Neuronal stem cell (in vitro differentiated cells): ENCODE data around the gene BLOC1S5.

Source experiments
- DNase-seq: peaks from one replicate; pipeline ENCODE4 v3.0.0-alpha.2; 2013; ENCODE audit warnings: low spot score
- H2AFZ ChIP-seq: one replicate; pipeline ENCODE4 v1.6.1; 2013; ENCODE audit warnings: mild to moderate bottlenecking, low read length, inconsistent platforms
- H2AK5ac ChIP-seq: 2 replicates; pipeline ENCODE4 v1.6.1; 2013; ENCODE audit warnings: low read depth, mild to moderate bottlenecking, inconsistent platforms, low read length, moderate library complexity, mixed read lengths
- H2BK120ac ChIP-seq: 2 replicates; pipeline ENCODE4 v1.6.1; 2013; ENCODE audit warnings: low read depth, mild to moderate bottlenecking, inconsistent platforms, low read length, moderate library complexity, mixed read lengths
- H2BK12ac ChIP-seq: one replicate; pipeline ENCODE4 v1.6.1; 2013; ENCODE audit warnings: low read length, inconsistent platforms
- H2BK15ac ChIP-seq: 2 replicates; pipeline ENCODE4 v1.6.1; 2013; ENCODE audit warnings: mild to moderate bottlenecking, low read length, inconsistent platforms, mixed read lengths
- H2BK5ac ChIP-seq: one replicate; pipeline ENCODE4 v1.6.1; 2013; ENCODE audit warnings: inconsistent platforms, mild to moderate bottlenecking, low read length, moderate library complexity
- H3K14ac ChIP-seq: one replicate; pipeline ENCODE4 v1.6.1; 2013; ENCODE audit warnings: low read length, inconsistent platforms
- H3K18ac ChIP-seq: 2 replicates; pipeline ENCODE4 v1.6.1; 2013; ENCODE audit warnings: low read length, inconsistent platforms
- H3K23ac ChIP-seq: 2 replicates; pipeline ENCODE4 v1.6.1; 2013; ENCODE audit warnings: low read depth, mild to moderate bottlenecking, mixed read lengths, low read length, inconsistent platforms; ENCODE audit not compliant: poor library complexity
- H3K27ac ChIP-seq: replicated peaks from 3 replicates; pipeline ENCODE4 v1.5.1; 2013; ENCODE audit warnings: low read length, inconsistent platforms
- H3K27me3 ChIP-seq, 3 experiments: 2 replicates each; pipeline ENCODE4 v1.6.1; 2013; ENCODE audit warnings: low read length in 3 of 3, mild to moderate bottlenecking in 2 of 3, inconsistent platforms in 1 of 3, low read depth in 1 of 3, mixed read lengths in 1 of 3, moderate library complexity in 1 of 3; ENCODE audit not compliant: control insufficient read depth in 3 of 3, insufficient read depth in 3 of 3
- H3K36me3 ChIP-seq, 2 donors: replicated peaks in 1 of 2; 2 replicates each; pipeline ENCODE4 v1.6.1; 2013; ENCODE audit warnings: low read length in 2 of 2; ENCODE audit not compliant: control insufficient read depth in 2 of 2, insufficient read depth in 2 of 2
- H3K4ac ChIP-seq: 2 replicates; pipeline ENCODE4 v1.6.1; 2013; ENCODE audit warnings: inconsistent platforms, mild to moderate bottlenecking, low read length, moderate library complexity
- H3K4me1 ChIP-seq, 2 donors: 1 replicate in 1 of 2; 2 replicates in 1 of 2; pipeline ENCODE4 v1.6.1; 2013; ENCODE audit warnings: low read length in 2 of 2, low read depth in 1 of 2; ENCODE audit not compliant: control insufficient read depth in 2 of 2, insufficient read depth in 1 of 2
- H3K4me2 ChIP-seq: one replicate; pipeline ENCODE4 v1.6.1; 2013; ENCODE audit warnings: mild to moderate bottlenecking, low read length, inconsistent platforms; ENCODE audit not compliant: insufficient read depth, poor library complexity, severe bottlenecking
- H3K4me3 ChIP-seq, 2 donors: 2 replicates each; pipeline ENCODE4 v1.5.1; 2013; ENCODE audit warnings: low read length in 2 of 2, mild to moderate bottlenecking in 2 of 2, inconsistent platforms in 1 of 2, moderate library complexity in 1 of 2
- H3K79me1 ChIP-seq: one replicate; pipeline ENCODE4 v1.6.1; 2013; ENCODE audit warnings: low read depth, mild to moderate bottlenecking, inconsistent platforms, low read length, moderate library complexity
- H3K9ac ChIP-seq: one replicate; pipeline ENCODE4 v1.6.1; 2013; ENCODE audit warnings: mild to moderate bottlenecking, low read depth, low read length, inconsistent platforms; ENCODE audit not compliant: poor library complexity
- H3K9me3 ChIP-seq, 2 donors: replicated peaks in 1 of 2; 2 replicates each; pipeline versions ENCODE3 to v1.6.1; 2013; ENCODE audit warnings: low read length in 2 of 2, mild to moderate bottlenecking in 2 of 2, inconsistent platforms in 1 of 2, low read depth in 1 of 2, mixed read lengths in 1 of 2, moderate library complexity in 1 of 2; ENCODE audit not compliant: control insufficient read depth in 2 of 2, insufficient read depth in 1 of 2
- H4K8ac ChIP-seq: one replicate; pipeline ENCODE4 v1.6.1; 2013; ENCODE audit warnings: low read depth, mild to moderate bottlenecking, inconsistent platforms, low read length, moderate library complexity
- H4K91ac ChIP-seq: one replicate; pipeline ENCODE4 v1.6.1; 2013; ENCODE audit warnings: low read length, low read depth, mild to moderate bottlenecking, inconsistent platforms; ENCODE audit not compliant: poor library complexity
- WGBS, 2 donors: extraction: QIAGEN DNeasy Blood & Tissue Kit; methylation state at CpG; one replicate each; pipeline ENCODE4 v1.1.7; 2013; ENCODE audit warnings: missing lambda C conversion rate in 2 of 2, mixed read lengths in 1 of 2; ENCODE audit not compliant: insufficient read length in 2 of 2, insufficient replicate concordance in 1 of 2; ENCODE audit errors: extremely low coverage in 2 of 2; 5-methylcytosine and 5-hydroxymethylcytosine counted together

The BLOC1S5 gene

DNA sequence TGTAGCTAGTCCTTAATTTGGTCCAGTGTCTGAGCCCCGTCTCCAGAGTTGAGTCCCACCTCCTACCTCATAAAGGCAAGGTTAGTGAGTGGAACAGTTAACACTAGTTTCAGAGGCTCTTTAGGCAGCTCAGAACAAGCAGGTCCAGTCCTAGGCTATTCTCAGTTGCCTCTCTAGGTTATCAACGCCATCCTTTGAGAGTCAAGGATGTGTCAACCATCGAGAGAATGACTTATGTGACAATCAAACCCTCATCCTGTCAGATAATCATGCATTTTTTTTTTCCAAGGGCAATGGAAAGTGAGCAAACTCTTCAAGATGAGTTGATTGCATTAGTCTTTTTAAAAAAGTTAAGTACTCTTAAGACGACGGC, 89.6 kb downstream of the BLOC1S5 start:
- H3K9me3 ChIP-seq: peaks cover 6 to 46% of the 10 kb centered on the region in 2 donors
- H4K8ac ChIP-seq: no peak overlapping the region
- H3K4me3 ChIP-seq: no peak overlapping the region
- no peak overlapping the region for H2BK5ac ChIP-seq
- no peak overlapping the region for H3K18ac ChIP-seq
- H2BK15ac ChIP-seq: no peak overlapping the region
- no peak overlapping the region for H2AK5ac ChIP-seq
- H3K4me1 ChIP-seq: peaks cover 0 to 9% of the 10 kb centered on the region in 2 donors
- no peak overlapping the region for H3K4me2 ChIP-seq
- H3K27me3 ChIP-seq: peaks cover 0 to 90% (median 0%) of the 10 kb centered on the region in 3 experiments
- no CpG with 5 or more reads among the region's 5 CpGs for WGBS, 2 donors
- no peak overlapping the region for H2AFZ ChIP-seq
- H3K36me3 ChIP-seq: no peaks in the 10 kb centered on the region
- no peak overlapping the region for H2BK120ac ChIP-seq
- no peak for DNase-seq
- H4K91ac ChIP-seq: no peak overlapping the region
- H3K23ac ChIP-seq: no peak overlapping the region
- H3K4ac ChIP-seq: no peak overlapping the region
- H3K79me1 ChIP-seq: no peaks in the 10 kb centered on the region
- H3K14ac ChIP-seq: no peak overlapping the region
- H2BK12ac ChIP-seq: no peak overlapping the region
- H3K27ac ChIP-seq: no peak overlapping the region
- H3K9ac ChIP-seq: no peak overlapping the region

DNA sequence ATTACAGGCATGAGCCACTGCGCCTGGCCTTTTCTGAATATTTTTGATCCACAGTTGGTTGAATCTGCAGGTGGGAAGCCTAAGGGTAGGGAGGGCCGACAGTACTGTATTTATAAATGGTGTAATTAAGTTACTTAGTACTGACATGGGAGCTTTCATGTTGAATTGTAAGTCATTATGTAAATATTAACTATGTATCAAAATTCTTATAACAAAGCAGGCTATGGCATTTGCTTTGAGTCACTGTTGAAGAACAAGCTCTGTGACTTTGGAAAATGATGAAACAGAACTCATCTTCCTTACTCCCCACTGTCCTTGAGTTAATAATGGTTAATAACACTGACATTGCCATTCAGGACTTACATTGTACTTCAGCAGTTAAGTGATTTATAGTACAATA, 90.6 kb downstream of the BLOC1S5 start:
- WGBS, 2 donors: no CpG with 5 or more reads among the region's 2 CpGs

DNA sequence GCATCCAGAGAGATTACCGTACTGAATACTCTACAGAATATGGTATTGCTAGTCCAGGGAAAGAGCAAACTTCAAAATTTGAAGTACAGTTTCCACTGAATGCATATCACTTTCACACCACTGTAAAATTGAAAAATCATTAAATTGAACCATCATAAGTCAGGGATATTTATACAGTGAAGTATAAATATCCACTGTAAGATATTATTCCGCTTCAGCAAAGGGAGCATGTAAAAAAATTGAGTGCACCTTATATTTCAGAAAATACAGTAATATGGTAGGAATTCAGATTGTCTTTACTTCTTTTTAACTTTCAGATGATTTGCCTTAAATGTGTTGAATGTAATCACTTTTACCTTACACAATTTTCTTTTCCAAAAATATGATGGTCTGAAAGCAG, 92.7 kb downstream of the BLOC1S5 start:
- H3K23ac ChIP-seq: no peak overlapping the region
- no peak overlapping the region for H3K4ac ChIP-seq
- H3K4me3 ChIP-seq: no peak overlapping the region
- H4K8ac ChIP-seq: no peak overlapping the region
- H3K4me1 ChIP-seq: peaks cover 0 to 5% of the 10 kb centered on the region in 2 donors
- H3K79me1 ChIP-seq: no peaks in the 10 kb centered on the region
- WGBS, 2 donors: no CpG with 5 or more reads among the region's 2 CpGs
- H2AK5ac ChIP-seq: no peak overlapping the region
- H3K14ac ChIP-seq: no peak overlapping the region
- peaks cover 6 to 38% of the 10 kb centered on the region in 2 donors for H3K9me3 ChIP-seq
- H3K27ac ChIP-seq: no peak overlapping the region
- no peak overlapping the region for H3K18ac ChIP-seq
- no peaks in the 10 kb centered on the region for H3K36me3 ChIP-seq
- H4K91ac ChIP-seq: no peak overlapping the region
- no peak overlapping the region for H2BK15ac ChIP-seq
- no peak overlapping the region for H2AFZ ChIP-seq
- no peak overlapping the region for H2BK12ac ChIP-seq
- no peak overlapping the region for H3K4me2 ChIP-seq
- DNase-seq: no peak
- H2BK120ac ChIP-seq: no peak overlapping the region
- H3K9ac ChIP-seq: no peak overlapping the region
- H2BK5ac ChIP-seq: no peak overlapping the region
- H3K27me3 ChIP-seq: peaks cover 0 to 96% (median 0%) of the 10 kb centered on the region in 3 experiments

More for the DNA sequence above, 90.6 kb downstream of the BLOC1S5 start:
- Histone ChIP-seq H3K18ac (no peak overlapping the region), H2BK120ac (no peak overlapping the region), H3K4me2 (no peak overlapping the region), H3K9me3 (peaks cover 8 to 46% of the 10 kb centered on the region in 2 donors), H3K79me1 (no peaks in the 10 kb centered on the region), H2BK12ac (no peak overlapping the region), H3K4ac (no peak overlapping the region), H3K23ac (no peak overlapping the region), H3K27me3 (peaks cover 0 to 99% (median 0%) of the 10 kb centered on the region in 3 experiments), H3K9ac (no peak overlapping the region), H3K14ac (no peak overlapping the region), H3K27ac (no peak overlapping the region), H3K4me1 (peaks cover 0 to 9% of the 10 kb centered on the region in 2 donors), H2AK5ac (no peak overlapping the region), H2BK5ac (no peak overlapping the region), H4K8ac (no peak overlapping the region), H2BK15ac (no peak overlapping the region), H4K91ac (no peak overlapping the region), H2AFZ (no peak overlapping the region), H3K36me3 (no peaks in the 10 kb centered on the region), H3K4me3 (no peak overlapping the region)
- no peak for DNase-seq

DNA sequence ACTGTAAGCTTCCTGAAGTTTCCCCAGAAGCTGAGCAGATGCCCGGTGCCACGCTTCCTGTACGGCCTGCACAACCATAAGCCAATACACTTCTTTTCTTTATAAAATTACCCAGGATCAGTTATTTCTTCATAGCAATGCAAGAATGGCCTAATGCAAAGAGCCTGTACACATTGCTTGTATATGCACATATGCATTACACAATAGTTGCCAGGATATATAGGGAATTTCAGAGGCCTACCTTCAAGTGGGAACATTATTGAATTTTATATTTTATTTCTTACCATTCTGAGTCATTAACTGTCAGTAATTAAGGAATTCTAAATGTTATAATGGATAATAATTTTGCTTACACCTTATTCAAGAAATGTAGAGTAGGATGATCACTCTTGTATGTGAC, 93.6 kb downstream of the BLOC1S5 start:
- no peak overlapping the region for H3K18ac ChIP-seq
- H4K91ac ChIP-seq: no peak overlapping the region
- H2BK15ac ChIP-seq: no peak overlapping the region
- H2AFZ ChIP-seq: no peak overlapping the region
- peaks cover 6 to 29% of the 10 kb centered on the region in 2 donors for H3K9me3 ChIP-seq
- no CpG with 5 or more reads among the region's 3 CpGs for WGBS, 2 donors
- H3K4me3 ChIP-seq: no peak overlapping the region
- no peak overlapping the region for H4K8ac ChIP-seq
- H3K14ac ChIP-seq: no peak overlapping the region
- peaks cover 0 to 96% (median 0%) of the 10 kb centered on the region in 3 experiments for H3K27me3 ChIP-seq
- no peaks in the 10 kb centered on the region for H3K4me1 ChIP-seq
- H3K36me3 ChIP-seq: no peaks in the 10 kb centered on the region
- no peak overlapping the region for H3K4me2 ChIP-seq
- H3K4ac ChIP-seq: no peak overlapping the region
- no peak overlapping the region for H2BK120ac ChIP-seq
- H3K9ac ChIP-seq: no peak overlapping the region
- H2AK5ac ChIP-seq: no peak overlapping the region
- no peak overlapping the region for H3K27ac ChIP-seq
- no peak overlapping the region for H3K23ac ChIP-seq
- H3K79me1 ChIP-seq: no peaks in the 10 kb centered on the region
- DNase-seq: no peak
- no peak overlapping the region for H2BK5ac ChIP-seq
- no peak overlapping the region for H2BK12ac ChIP-seq
